GM12878 (cell line): ENCODE data around the gene ZNF333. TPM values are rescaled to one million over a fixed set of nuclear protein-coding genes. Genes with fewer than 3 reads are reported as not detected.
A peak's percentile ranks its signal among the peaks of the same experiment; 100 is the strongest.

ENCODE experiments used
- EP300 ChIP-seq, 2 experiments: fragments of 150-350 bp in 1 of 2; IDR thresholded peaks; 2 replicates each; pipeline ENCODE4 v1.6.1; 2011 to 2012; ENCODE audit warnings: low read depth in 2 of 2, low read length in 2 of 2, borderline replicate concordance in 1 of 2, improper control_type of control experiment in 1 of 2, inconsistent platforms in 1 of 2; ENCODE audit not compliant: control insufficient read depth in 1 of 2
- HDAC2 ChIP-seq: fragments of 200-600 bp; sonication (generic); IDR thresholded peaks from 2 replicates; pipeline ENCODE4 v1.6.1; 2017
- KAT2A ChIP-seq: conservative IDR thresholded peaks from 2 replicates; pipeline ENCODE4 v1.6.1; 2011; ENCODE audit warnings: low read depth, low read length; ENCODE audit not compliant: control insufficient read depth
- SPI1 ChIP-seq: IDR thresholded peaks from 2 replicates; pipeline ENCODE4 v1.6.1; 2011; ENCODE audit warnings: low read depth, mild to moderate bottlenecking, low read length, moderate library complexity, borderline replicate concordance; ENCODE audit not compliant: insufficient read depth
- TARDBP ChIP-seq: IDR thresholded peaks from 2 replicates; pipeline ENCODE4 v1.6.1; 2016; ENCODE audit warnings: borderline replicate concordance
- ZNF207 ChIP-seq: fragments of 450-650 bp; IDR thresholded peaks from 2 replicates; pipeline ENCODE4 v1.6.1; 2014; ENCODE audit warnings: antibody characterized with exemption, mild to moderate bottlenecking, borderline replicate concordance
- ZNF592 ChIP-seq: fragments of 450-650 bp; IDR thresholded peaks from 2 replicates; pipeline ENCODE4 v1.6.1; 2017; ENCODE audit warnings: mild to moderate bottlenecking, moderate library complexity
- polyA plus RNA-seq, 11 experiments: library from polyadenylated mRNA; depleted of rRNA in 4 of 11; unstranded in 6 of 11; stranded (reverse) in 5 of 11; fragments of >200 nt; fragmentation: Nextera tagmentation in 4 of 11; fragmentation: Illumina TruSeq in 1 of 11; extraction: Ambion mirVana in 4 of 11; extraction: Trizol in 1 of 11; gene quantifications; 1 replicate in 1 of 11; 2 replicates in 10 of 11; pipeline versions ENCODE4 v1.2.1 to v1.2.3, GENCODE V29; 2011 to 2016; ENCODE audit warnings: inconsistent platforms in 2 of 11, missing spikeins in 2 of 11, low read depth in 1 of 11
- total RNA-seq, 4 experiments: library from RNA; depleted of rRNA in 3 of 4; stranded (reverse); fragments of >200 nt in 3 of 4; fragmentation: Illumina TruSeq in 1 of 4; extraction: Trizol in 1 of 4; gene quantifications; 2 replicates each; pipeline versions ENCODE4 v1.2.1 to v1.2.3, GENCODE V29; 2013 to 2021
- TF ChIP-seq, protein P1 (sequence below): IDR thresholded peaks from 2 replicates; pipeline ENCODE4 v1.6.1; 2012; ENCODE audit warnings: improper control_type of control experiment, low read depth, low read length; ENCODE audit not compliant: insufficient replicate concordance
- TF ChIP-seq, protein P2 (sequence below): IDR thresholded peaks from 2 replicates; pipeline ENCODE4 v1.6.1; 2012; ENCODE audit warnings: low read depth, low read length, improper control_type of control experiment
- TF ChIP-seq, protein P3 (sequence below): fragments of 450-650 bp; IDR thresholded peaks from 2 replicates; pipeline ENCODE4 v1.6.1; 2018; ENCODE audit warnings: mild to moderate bottlenecking, low read depth, moderate library complexity; ENCODE audit not compliant: partially characterized antibody
- TF ChIP-seq, protein P4 (sequence below): IDR thresholded peaks from 2 replicates; pipeline ENCODE4 v1.6.1; 2011; ENCODE audit warnings: mild to moderate bottlenecking, low read depth, low read length, moderate library complexity; ENCODE audit not compliant: insufficient replicate concordance

ZNF333 gene
- total and polyA plus RNA-seq, 10 of the 15 experiments (the other 5 are each of a cell fraction or from before 2014, with no cell fraction given), result 2.3 to 14.1 (median 5.7) TPM

GRCh38 chr19:14689598-14690503 lies at the start of gene ZNF333 (continued):
- TF ChIP-seq HDAC2 (no peak), SPI1 (peak; percentile 77), KAT2A (no peak), TARDBP (no peak), EP300 (IDR thresholded peaks at IDR 0.05; ENCODE audit: borderline replicate concordance in 1 of 2, control insufficient read depth in 1 of 2, low read depth in 2 of 2, low read length in 2 of 2) (peak in 1 of 2 experiments; percentile 27; a peak in 1 of 4 replicates), ZNF592 (0 out of 2 replicates have a peak, but pooled peaks have one; percentile 31), ZNF207 (no peak)
- TF ChIP-seq, protein P1, sequence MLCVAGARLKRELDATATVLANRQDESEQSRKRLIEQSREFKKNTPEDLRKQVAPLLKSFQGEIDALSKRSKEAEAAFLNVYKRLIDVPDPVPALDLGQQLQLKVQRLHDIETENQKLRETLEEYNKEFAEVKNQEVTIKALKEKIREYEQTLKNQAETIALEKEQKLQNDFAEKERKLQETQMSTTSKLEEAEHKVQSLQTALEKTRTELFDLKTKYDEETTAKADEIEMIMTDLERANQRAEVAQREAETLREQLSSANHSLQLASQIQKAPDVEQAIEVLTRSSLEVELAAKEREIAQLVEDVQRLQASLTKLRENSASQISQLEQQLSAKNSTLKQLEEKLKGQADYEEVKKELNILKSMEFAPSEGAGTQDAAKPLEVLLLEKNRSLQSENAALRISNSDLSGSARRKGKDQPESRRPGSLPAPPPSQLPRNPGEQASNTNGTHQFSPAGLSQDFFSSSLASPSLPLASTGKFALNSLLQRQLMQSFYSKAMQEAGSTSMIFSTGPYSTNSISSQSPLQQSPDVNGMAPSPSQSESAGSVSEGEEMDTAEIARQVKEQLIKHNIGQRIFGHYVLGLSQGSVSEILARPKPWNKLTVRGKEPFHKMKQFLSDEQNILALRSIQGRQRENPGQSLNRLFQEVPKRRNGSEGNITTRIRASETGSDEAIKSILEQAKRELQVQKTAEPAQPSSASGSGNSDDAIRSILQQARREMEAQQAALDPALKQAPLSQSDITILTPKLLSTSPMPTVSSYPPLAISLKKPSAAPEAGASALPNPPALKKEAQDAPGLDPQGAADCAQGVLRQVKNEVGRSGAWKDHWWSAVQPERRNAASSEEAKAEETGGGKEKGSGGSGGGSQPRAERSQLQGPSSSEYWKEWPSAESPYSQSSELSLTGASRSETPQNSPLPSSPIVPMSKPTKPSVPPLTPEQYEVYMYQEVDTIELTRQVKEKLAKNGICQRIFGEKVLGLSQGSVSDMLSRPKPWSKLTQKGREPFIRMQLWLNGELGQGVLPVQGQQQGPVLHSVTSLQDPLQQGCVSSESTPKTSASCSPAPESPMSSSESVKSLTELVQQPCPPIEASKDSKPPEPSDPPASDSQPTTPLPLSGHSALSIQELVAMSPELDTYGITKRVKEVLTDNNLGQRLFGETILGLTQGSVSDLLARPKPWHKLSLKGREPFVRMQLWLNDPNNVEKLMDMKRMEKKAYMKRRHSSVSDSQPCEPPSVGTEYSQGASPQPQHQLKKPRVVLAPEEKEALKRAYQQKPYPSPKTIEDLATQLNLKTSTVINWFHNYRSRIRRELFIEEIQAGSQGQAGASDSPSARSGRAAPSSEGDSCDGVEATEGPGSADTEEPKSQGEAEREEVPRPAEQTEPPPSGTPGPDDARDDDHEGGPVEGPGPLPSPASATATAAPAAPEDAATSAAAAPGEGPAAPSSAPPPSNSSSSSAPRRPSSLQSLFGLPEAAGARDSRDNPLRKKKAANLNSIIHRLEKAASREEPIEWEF, result no peak
- TF ChIP-seq, protein P2, sequence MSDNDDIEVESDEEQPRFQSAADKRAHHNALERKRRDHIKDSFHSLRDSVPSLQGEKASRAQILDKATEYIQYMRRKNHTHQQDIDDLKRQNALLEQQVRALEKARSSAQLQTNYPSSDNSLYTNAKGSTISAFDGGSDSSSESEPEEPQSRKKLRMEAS, result no peak
- TF ChIP-seq, protein P3, sequence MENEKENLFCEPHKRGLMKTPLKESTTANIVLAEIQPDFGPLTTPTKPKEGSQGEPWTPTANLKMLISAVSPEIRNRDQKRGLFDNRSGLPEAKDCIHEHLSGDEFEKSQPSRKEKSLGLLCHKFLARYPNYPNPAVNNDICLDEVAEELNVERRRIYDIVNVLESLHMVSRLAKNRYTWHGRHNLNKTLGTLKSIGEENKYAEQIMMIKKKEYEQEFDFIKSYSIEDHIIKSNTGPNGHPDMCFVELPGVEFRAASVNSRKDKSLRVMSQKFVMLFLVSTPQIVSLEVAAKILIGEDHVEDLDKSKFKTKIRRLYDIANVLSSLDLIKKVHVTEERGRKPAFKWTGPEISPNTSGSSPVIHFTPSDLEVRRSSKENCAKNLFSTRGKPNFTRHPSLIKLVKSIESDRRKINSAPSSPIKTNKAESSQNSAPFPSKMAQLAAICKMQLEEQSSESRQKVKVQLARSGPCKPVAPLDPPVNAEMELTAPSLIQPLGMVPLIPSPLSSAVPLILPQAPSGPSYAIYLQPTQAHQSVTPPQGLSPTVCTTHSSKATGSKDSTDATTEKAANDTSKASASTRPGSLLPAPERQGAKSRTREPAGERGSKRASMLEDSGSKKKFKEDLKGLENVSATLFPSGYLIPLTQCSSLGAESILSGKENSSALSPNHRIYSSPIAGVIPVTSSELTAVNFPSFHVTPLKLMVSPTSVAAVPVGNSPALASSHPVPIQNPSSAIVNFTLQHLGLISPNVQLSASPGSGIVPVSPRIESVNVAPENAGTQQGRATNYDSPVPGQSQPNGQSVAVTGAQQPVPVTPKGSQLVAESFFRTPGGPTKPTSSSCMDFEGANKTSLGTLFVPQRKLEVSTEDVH, result peak; percentile 29
- TF ChIP-seq, protein P4, sequence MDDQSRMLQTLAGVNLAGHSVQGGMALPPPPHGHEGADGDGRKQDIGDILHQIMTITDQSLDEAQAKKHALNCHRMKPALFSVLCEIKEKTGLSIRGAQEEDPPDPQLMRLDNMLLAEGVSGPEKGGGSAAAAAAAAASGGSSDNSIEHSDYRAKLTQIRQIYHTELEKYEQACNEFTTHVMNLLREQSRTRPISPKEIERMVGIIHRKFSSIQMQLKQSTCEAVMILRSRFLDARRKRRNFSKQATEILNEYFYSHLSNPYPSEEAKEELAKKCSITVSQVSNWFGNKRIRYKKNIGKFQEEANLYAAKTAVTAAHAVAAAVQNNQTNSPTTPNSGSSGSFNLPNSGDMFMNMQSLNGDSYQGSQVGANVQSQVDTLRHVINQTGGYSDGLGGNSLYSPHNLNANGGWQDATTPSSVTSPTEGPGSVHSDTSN, result no peak
